ENCODE measurements around the gene ATG16L2.

DNA sequence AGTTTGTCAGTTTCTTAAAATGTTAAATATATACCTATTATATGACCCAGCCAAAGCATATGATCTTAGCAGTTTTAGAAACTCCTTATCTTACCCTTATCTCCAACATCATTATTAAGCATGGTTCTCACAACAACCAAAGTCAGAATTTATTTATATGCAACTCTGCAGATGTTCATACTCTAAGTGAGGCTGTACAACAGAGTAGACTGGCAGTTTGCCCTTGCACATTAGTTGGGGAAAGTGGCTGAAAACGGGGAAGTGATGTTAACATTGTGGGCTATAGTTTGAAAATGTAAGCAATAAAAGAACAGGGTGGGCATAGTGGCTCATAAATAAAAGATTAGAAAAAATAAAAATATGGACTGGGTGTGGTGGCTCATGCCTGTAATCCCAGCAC is 49.7 kb downstream of the ATG16L2 start:
- TF ChIP-seq, protein P1, sequence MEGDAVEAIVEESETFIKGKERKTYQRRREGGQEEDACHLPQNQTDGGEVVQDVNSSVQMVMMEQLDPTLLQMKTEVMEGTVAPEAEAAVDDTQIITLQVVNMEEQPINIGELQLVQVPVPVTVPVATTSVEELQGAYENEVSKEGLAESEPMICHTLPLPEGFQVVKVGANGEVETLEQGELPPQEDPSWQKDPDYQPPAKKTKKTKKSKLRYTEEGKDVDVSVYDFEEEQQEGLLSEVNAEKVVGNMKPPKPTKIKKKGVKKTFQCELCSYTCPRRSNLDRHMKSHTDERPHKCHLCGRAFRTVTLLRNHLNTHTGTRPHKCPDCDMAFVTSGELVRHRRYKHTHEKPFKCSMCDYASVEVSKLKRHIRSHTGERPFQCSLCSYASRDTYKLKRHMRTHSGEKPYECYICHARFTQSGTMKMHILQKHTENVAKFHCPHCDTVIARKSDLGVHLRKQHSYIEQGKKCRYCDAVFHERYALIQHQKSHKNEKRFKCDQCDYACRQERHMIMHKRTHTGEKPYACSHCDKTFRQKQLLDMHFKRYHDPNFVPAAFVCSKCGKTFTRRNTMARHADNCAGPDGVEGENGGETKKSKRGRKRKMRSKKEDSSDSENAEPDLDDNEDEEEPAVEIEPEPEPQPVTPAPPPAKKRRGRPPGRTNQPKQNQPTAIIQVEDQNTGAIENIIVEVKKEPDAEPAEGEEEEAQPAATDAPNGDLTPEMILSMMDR (IDR thresholded peaks at IDR 0.05), result no peak
- no peak for TF ChIP-seq POLR2A (IDR thresholded peaks at IDR 0.05)
